ENCODE results near the gene NRP1.

The NRP1 gene

DNA sequence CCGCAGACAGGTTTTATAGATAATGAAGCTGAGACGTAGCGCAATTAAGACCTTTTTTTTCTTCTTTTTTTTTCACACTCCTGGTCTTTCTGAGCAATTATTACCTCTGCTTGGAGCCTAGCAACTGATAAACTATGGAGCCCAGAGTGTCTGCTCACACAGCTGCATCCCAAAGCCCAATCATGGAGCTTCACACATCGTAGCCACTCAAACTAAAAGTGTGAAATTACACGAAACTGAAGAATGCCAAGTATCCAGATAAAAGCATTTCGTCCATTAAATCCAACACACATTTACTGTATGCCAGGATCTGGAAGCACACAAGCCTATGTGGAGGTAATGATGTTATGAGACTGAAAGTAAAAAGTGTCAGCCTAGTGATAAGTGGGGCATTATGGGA lies 97.6 kb downstream of the NRP1 start:
- ChIA-PET POLR2A (no interaction called here), CTCF (no interaction called here)
- no peak overlapping the region for H3K4me3 ChIP-seq (ENCODE audit: low read depth, low read length)
- DNase-seq (ENCODE audit: low read depth, low spot score) = no peak
- TF ChIP-seq, protein P1, sequence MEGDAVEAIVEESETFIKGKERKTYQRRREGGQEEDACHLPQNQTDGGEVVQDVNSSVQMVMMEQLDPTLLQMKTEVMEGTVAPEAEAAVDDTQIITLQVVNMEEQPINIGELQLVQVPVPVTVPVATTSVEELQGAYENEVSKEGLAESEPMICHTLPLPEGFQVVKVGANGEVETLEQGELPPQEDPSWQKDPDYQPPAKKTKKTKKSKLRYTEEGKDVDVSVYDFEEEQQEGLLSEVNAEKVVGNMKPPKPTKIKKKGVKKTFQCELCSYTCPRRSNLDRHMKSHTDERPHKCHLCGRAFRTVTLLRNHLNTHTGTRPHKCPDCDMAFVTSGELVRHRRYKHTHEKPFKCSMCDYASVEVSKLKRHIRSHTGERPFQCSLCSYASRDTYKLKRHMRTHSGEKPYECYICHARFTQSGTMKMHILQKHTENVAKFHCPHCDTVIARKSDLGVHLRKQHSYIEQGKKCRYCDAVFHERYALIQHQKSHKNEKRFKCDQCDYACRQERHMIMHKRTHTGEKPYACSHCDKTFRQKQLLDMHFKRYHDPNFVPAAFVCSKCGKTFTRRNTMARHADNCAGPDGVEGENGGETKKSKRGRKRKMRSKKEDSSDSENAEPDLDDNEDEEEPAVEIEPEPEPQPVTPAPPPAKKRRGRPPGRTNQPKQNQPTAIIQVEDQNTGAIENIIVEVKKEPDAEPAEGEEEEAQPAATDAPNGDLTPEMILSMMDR (IDR thresholded peaks at IDR 0.05; ENCODE audit: insufficient read depth, low read length, missing control alignments) = no peak

DNA sequence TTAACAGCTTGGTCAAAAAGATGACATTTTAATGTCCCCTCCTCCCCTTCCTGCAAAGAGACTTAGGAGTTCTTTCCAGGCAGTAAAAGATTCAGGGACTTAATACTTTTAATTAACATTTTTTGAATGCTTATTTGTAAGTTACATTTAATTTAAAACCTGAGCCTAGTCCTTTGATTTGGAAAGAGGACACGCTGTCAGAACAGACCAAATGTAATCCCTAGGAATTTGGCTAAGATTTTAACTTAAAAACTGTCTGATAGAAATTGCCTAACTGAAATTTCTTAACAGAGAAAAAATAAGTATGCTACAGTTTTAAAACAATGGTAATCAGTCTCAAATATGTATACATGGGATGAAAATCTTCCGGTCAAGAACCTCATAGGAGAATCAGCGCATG lies 98.5 kb downstream of the NRP1 start:
- DNase-seq (ENCODE audit: low read depth, low spot score) = no peak
- H3K4me3 ChIP-seq (ENCODE audit: low read depth, low read length) = no peak overlapping the region
- POLR2A ChIA-PET = no interaction called here
- TF ChIP-seq, protein P1 (IDR thresholded peaks at IDR 0.05; ENCODE audit: insufficient read depth, low read length, missing control alignments) = no peak
- CTCF ChIA-PET = no interaction called here

DNA sequence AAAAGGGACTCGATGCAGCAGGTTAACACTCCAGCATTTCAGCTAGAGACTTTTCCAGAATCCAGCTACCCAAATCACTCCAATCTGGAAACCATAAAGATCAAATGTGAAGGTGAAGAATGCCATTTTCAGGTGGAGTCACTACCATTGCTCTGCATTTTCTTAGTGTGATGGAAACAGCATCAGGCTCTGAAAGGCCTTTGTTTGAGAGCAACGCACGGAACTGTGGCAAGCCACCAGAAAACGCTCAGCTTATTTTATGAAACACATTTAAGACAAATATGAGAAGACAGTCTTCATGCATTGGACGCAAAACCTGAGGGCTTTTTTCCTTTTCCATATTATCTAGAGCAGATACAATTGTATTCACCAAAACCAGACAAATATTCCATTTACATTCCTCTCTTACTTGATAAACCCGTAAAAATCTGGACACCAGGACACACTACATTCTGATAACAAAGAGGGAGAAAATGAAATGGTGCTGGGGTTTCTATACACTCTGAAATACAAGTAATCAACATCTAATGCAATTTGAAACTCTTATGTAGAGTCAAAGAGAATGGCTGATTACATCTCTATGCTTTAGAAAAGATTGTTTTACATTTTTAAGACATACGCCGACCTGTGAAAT lies 99.1 kb downstream of the NRP1 start:
- TF ChIP-seq, protein P1 (IDR thresholded peaks at IDR 0.05; ENCODE audit: insufficient read depth, low read length, missing control alignments) = no peak
- POLR2A ChIA-PET = no interaction called here
- DNase-seq (ENCODE audit: low read depth, low spot score) = no peak
- CTCF ChIA-PET = no interaction called here
- no peak overlapping the region for H3K4me3 ChIP-seq (ENCODE audit: low read depth, low read length)

DNA sequence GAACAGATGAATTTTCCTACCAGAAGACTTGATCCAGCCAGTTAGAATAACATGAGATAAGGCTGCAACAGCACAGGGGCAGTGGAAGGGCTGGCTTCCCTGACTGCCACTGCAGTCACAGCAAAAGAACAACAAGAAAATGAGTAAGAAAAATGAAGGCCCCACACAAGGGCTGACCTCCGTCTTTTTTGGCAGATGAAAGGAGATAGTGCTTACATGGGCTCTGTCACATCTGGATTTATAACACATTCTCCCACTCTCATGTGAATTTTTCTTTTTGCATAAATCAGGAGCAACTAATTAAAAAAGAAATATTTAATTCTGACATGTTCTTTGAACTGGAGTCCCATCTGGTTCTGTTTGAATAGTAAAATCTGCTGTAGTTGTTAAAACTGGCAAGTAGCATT lies 99.6 kb downstream of the NRP1 start:
- POLR2A ChIA-PET = no interaction called here
- H3K4me3 ChIP-seq (ENCODE audit: low read depth, low read length) = no peak overlapping the region
- TF ChIP-seq, protein P1 (IDR thresholded peaks at IDR 0.05; ENCODE audit: insufficient read depth, low read length, missing control alignments) = no peak
- DNase-seq (ENCODE audit: low read depth, low spot score) = no peak
- CTCF ChIA-PET = interaction anchor here (1.6 kb wide), 1 partner anchor 42 kb away, joined by 7 read pairs; no protein-coding TSS in a partner anchor

DNA sequence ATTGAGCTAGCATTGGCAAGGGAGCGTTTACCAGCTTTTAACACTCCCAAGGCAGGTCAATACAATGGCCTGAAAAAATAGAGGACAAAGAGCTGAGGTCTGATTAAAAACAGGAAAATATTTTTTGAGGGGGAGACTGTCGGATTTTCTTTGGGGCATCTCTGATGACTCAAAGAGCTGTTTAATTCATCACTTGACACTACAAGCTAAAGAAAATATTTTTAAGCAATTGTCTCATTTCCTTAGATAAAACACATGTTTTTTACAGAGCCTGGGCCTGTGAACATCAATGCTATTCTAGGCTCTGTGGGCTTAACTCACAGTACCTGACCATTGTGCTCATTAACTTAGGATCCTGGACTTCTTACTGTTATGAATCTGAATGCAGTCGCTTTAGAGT lies 100.8 kb downstream of the NRP1 start:
- no peak for DNase-seq (ENCODE audit: low read depth, low spot score)
- ChIA-PET POLR2A (interaction anchor here (1.0 kb wide), 1 partner anchor 19 kb away, joined by 4 read pairs; no protein-coding TSS in a partner anchor), CTCF (interaction anchor here (1.6 kb wide), 1 partner anchor 40 kb away, joined by 7 read pairs; no protein-coding TSS in a partner anchor)
- H3K4me3 ChIP-seq (ENCODE audit: low read depth, low read length) = no peak overlapping the region
- TF ChIP-seq, protein P1 (IDR thresholded peaks at IDR 0.05; ENCODE audit: insufficient read depth, low read length, missing control alignments) = no peak

DNA sequence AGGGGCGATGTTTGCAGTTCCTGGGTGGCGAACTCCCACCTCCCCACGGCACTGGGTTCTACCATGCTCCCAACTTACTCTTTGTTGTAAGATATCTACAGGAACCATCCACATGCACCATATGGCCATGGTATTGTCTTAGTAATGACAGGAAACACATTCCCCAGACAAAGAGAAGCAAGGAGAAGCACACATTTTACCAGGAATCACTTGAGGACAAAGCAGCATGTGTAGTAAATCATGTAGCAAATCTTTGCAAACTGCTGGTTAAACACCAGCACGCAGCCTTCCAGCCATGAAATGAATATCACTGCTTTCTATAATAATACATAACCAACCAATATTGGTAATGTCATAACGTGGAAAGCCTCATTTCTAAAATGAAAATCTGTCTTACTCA lies 101.2 kb downstream of the NRP1 start:
- no peak for DNase-seq (ENCODE audit: low read depth, low spot score)
- ChIA-PET POLR2A (interaction anchor here (1.0 kb wide), 1 partner anchor 19 kb away, joined by 4 read pairs; no protein-coding TSS in a partner anchor), CTCF (interaction anchor here (1.6 kb wide), 1 partner anchor 40 kb away, joined by 7 read pairs; no protein-coding TSS in a partner anchor)

More for the DNA sequence above, 101.2 kb downstream of the NRP1 start:
- H3K4me3 ChIP-seq (ENCODE audit: low read depth, low read length) = no peak overlapping the region
- TF ChIP-seq, protein P1 (IDR thresholded peaks at IDR 0.05; ENCODE audit: insufficient read depth, low read length, missing control alignments) = no peak
